ENCODE results near the gene CRISPLD2.

Gene CRISPLD2

GRCh38 chr16:84884596-84885341 is 65.0 kb downstream of the CRISPLD2 start:
- no peak for DNase-seq (ENCODE audit: low read depth)

- DNase-seq (ENCODE audit: low read depth) = no peak
Measured at GRCh38 chr16:84885342-84885910, 65.6 kb downstream of the CRISPLD2 start.

GRCh38 chr16:84886497-84887090 is 66.8 kb downstream of the CRISPLD2 start:
- DNase-seq (ENCODE audit: low read depth) = no peak

GRCh38 chr16:84887207-84887606 is 67.4 kb downstream of the CRISPLD2 start:
- no peak for DNase-seq (ENCODE audit: low read depth)

- no peak for DNase-seq (ENCODE audit: low read depth)
Measured at GRCh38 chr16:84888450-84888849, 68.7 kb downstream of the CRISPLD2 start.

GRCh38 chr16:84889066-84889465 is 69.3 kb downstream of the CRISPLD2 start:
- no peak for DNase-seq (ENCODE audit: low read depth)

GRCh38 chr16:84890427-84890826 is 70.6 kb downstream of the CRISPLD2 start:
- DNase-seq (ENCODE audit: low read depth) = no peak

- no peak for DNase-seq (ENCODE audit: low read depth)
Measured at GRCh38 chr16:84891149-84891795, 71.5 kb downstream of the CRISPLD2 start.

- DNase-seq (ENCODE audit: low read depth) = no peak
Measured at GRCh38 chr16:84892097-84892496, 72.3 kb downstream of the CRISPLD2 start.

GRCh38 chr16:84893467-84893848 is 73.7 kb downstream of the CRISPLD2 start:
- no peak for DNase-seq (ENCODE audit: low read depth)

- DNase-seq (ENCODE audit: low read depth) = no peak
Measured at GRCh38 chr16:84893849-84894599, 74.2 kb downstream of the CRISPLD2 start.

GRCh38 chr16:84895016-84895415 is 75.2 kb downstream of the CRISPLD2 start:
- no peak for DNase-seq (ENCODE audit: low read depth)

GRCh38 chr16:84896847-84897246 is 77.1 kb downstream of the CRISPLD2 start:
- no peak for DNase-seq (ENCODE audit: low read depth)

GRCh38 chr16:84897911-84898377 is 78.2 kb downstream of the CRISPLD2 start:
- DNase-seq (ENCODE audit: low read depth) = no peak

GRCh38 chr16:84898447-84898846 is 78.7 kb downstream of the CRISPLD2 start:
- no peak for DNase-seq (ENCODE audit: low read depth)

- DNase-seq (ENCODE audit: low read depth) = no peak
Measured at GRCh38 chr16:84899414-84899813, 79.6 kb downstream of the CRISPLD2 start.

- no peak for DNase-seq (ENCODE audit: low read depth)
Measured at GRCh38 chr16:84905965-84906460, 86.2 kb downstream of the CRISPLD2 start.

GRCh38 chr16:84907051-84907450 is 87.3 kb downstream of the CRISPLD2 start:
- DNase-seq (ENCODE audit: low read depth) = no peak

- no peak for DNase-seq (ENCODE audit: low read depth)
Measured at GRCh38 chr16:84907575-84907974, 87.8 kb downstream of the CRISPLD2 start.

- no peak for DNase-seq (ENCODE audit: low read depth)
Measured at GRCh38 chr16:84909476-84910085, 89.8 kb downstream of the CRISPLD2 start.

- no peak for DNase-seq (ENCODE audit: low read depth)
Measured at GRCh38 chr16:84911486-84912216, 91.9 kb downstream of the CRISPLD2 start.

Data from HS-5 (cell line).